Smooth muscle cell (in vitro differentiated cells): ENCODE measurements around the gene GBP3. TPM values are rescaled to one million over a fixed set of nuclear protein-coding genes. Genes with fewer than 3 reads are reported as not detected.

Source experiments
- DNase-seq: peaks from one replicate; lab custom pipeline; 2025; ENCODE audit not compliant: unreplicated experiment; lab: John Stamatoyannopoulos, UW
- H2AFZ ChIP-seq: fragments of 200-600 bp; sonication (generic); 2 replicates; pipeline ENCODE4 v1.6.0; 2016; ENCODE audit warnings: antibody characterized with exemption, low read depth, mild to moderate bottlenecking
- H3F3A ChIP-seq: fragments of 200-600 bp; sonication (generic); 2 replicates; pipeline ENCODE4 v1.6.0; 2017; ENCODE audit warnings: antibody characterized with exemption, low read depth
- H3K27ac ChIP-seq: fragments of 200-600 bp; sonication (generic); 2 replicates; pipeline ENCODE4 v1.5.1; 2016; ENCODE audit warnings: low read depth, mild to moderate bottlenecking
- H3K27me3 ChIP-seq: fragments of 200-600 bp; sonication (generic); 2 replicates; pipeline ENCODE4 v1.6.1; 2016; ENCODE audit warnings: low read depth, mild to moderate bottlenecking
- H3K36me3 ChIP-seq: fragments of 200-600 bp; sonication (generic); 2 replicates; pipeline ENCODE4 v1.5.1; 2016; ENCODE audit warnings: low read depth
- H3K4me1 ChIP-seq: fragments of 200-600 bp; sonication (generic); 2 replicates; pipeline ENCODE4 v1.5.1; 2016; ENCODE audit warnings: low read depth
- H3K4me2 ChIP-seq: fragments of 200-600 bp; sonication (generic); 2 replicates; pipeline ENCODE4 v1.6.0; 2016; ENCODE audit warnings: mild to moderate bottlenecking
- H3K4me3 ChIP-seq: fragments of 200-600 bp; sonication (generic); 2 replicates; pipeline ENCODE4 v1.5.1; 2016; ENCODE audit warnings: mild to moderate bottlenecking
- H3K79me2 ChIP-seq: fragments of 200-600 bp; sonication (generic); 2 replicates; pipeline ENCODE4 v1.6.0; 2016; ENCODE audit warnings: low read depth, mild to moderate bottlenecking
- H3K9ac ChIP-seq: fragments of 200-600 bp; sonication (generic); 2 replicates; pipeline ENCODE4 v1.6.0; 2016; ENCODE audit warnings: low read depth
- H3K9me3 ChIP-seq: fragments of 200-600 bp; sonication (generic); replicated peaks from 2 replicates; pipeline ENCODE4 v1.5.1; 2016; ENCODE audit warnings: low read depth
- H4K20me1 ChIP-seq: fragments of 200-600 bp; sonication (generic); 2 replicates; pipeline ENCODE4 v1.6.0; 2016; ENCODE audit warnings: low read depth
- CTCF ChIP-seq: fragments of 200-600 bp; sonication (generic); IDR thresholded peaks from 2 replicates; pipeline ENCODE4 v1.5.1; 2017; ENCODE audit warnings: borderline replicate concordance, mild to moderate bottlenecking, antibody characterized with exemption; ENCODE audit not compliant: insufficient read depth, poor library complexity, severe bottlenecking
- WGBS: methylation state at CpG from one replicate; pipeline ENCODE4 v1.1.7; 2016; ENCODE audit warnings: low lambda C conversion rate; 5-methylcytosine and 5-hydroxymethylcytosine counted together
- polyA plus RNA-seq: library from polyadenylated mRNA; unstranded; fragments of >200 nt; fragmentation: Nextera tagmentation; extraction: Ambion mirVana; gene quantifications from 2 replicates; pipeline ENCODE4 v1.2.1, GENCODE V29; 2016
- small RNA-seq: library from RNA; depleted of rRNA; stranded (forward); fragments of <200 nt; gene quantifications from one replicate; pipeline ENCODE3, GENCODE V24; 2014
- total RNA-seq: library from RNA; depleted of rRNA; stranded (reverse); fragments of >200 nt; gene quantifications from 2 replicates; pipeline ENCODE4 v1.2.3, GENCODE V29; 2014

Gene GBP3
- total and polyA plus RNA-seq, 2 experiments from 2014 or later = 6.9 to 18.6 TPM

GRCh38 chr1:88973520-88974137, 49.0 kb downstream of the GBP3 start:
- H2AFZ ChIP-seq = no peak overlapping the region
- no peak for DNase-seq
- peaks cover 75% of the 10 kb centered on the region for H4K20me1 ChIP-seq
- H3K4me2 ChIP-seq = no peak overlapping the region
- H3F3A ChIP-seq = no peaks in the 10 kb centered on the region
- WGBS = 74% methylated on average over 2 of the region's 2 CpGs
- H3K36me3 ChIP-seq = no peaks in the 10 kb centered on the region
- no peak overlapping the region for H3K9ac ChIP-seq
- H3K27ac ChIP-seq = no peak overlapping the region
- H3K79me2 ChIP-seq = peaks cover 38% of the 10 kb centered on the region
- no peak overlapping the region for H3K4me3 ChIP-seq
- no peaks in the 10 kb centered on the region for H3K27me3 ChIP-seq
- no peaks in the 10 kb centered on the region for H3K9me3 ChIP-seq
- H3K4me1 ChIP-seq = no peaks in the 10 kb centered on the region
- TF ChIP-seq CTCF = peak; percentile 55

- DNase-seq = no peak
- no peaks in the 10 kb centered on the region for H3K9me3 ChIP-seq
- peaks cover 34% of the 10 kb centered on the region for H3K36me3 ChIP-seq
- H3K79me2 ChIP-seq = no peaks in the 10 kb centered on the region
- no peak overlapping the region for H3K9ac ChIP-seq
- H3K4me2 ChIP-seq = no peak overlapping the region
- H4K20me1 ChIP-seq = no peaks in the 10 kb centered on the region
- no peak overlapping the region for H2AFZ ChIP-seq
- H3K27ac ChIP-seq = no peak overlapping the region
- no peaks in the 10 kb centered on the region for H3K4me1 ChIP-seq
- no peak for TF ChIP-seq CTCF
- no peaks in the 10 kb centered on the region for H3F3A ChIP-seq
- no peak overlapping the region for H3K4me3 ChIP-seq
- H3K27me3 ChIP-seq = no peaks in the 10 kb centered on the region
Measured at GRCh38 chr1:88961647-88962275, 60.9 kb downstream of the GBP3 start.

GRCh38 chr1:88961081-88961480, 61.6 kb downstream of the GBP3 start:
- H2AFZ ChIP-seq = no peak overlapping the region
- H3K9ac ChIP-seq = no peak overlapping the region
- peaks cover 32% of the 10 kb centered on the region for H3K36me3 ChIP-seq
- DNase-seq = no peak
- no peaks in the 10 kb centered on the region for H4K20me1 ChIP-seq
- no peak overlapping the region for H3K4me2 ChIP-seq
- no peak overlapping the region for H3K27ac ChIP-seq
- TF ChIP-seq CTCF = no peak
- H3K9me3 ChIP-seq = no peaks in the 10 kb centered on the region
- H3F3A ChIP-seq = no peaks in the 10 kb centered on the region
- H3K4me1 ChIP-seq = no peaks in the 10 kb centered on the region
- H3K79me2 ChIP-seq = no peaks in the 10 kb centered on the region
- WGBS = 100% methylated on average over 1 of the region's 1 CpG
- no peaks in the 10 kb centered on the region for H3K27me3 ChIP-seq
- no peak overlapping the region for H3K4me3 ChIP-seq

Small RNA genes within 50 kb of the gene (small RNA-seq; reads per million reads assigned to genes)
- not detected for gene RF00019

Other genes with a start within 250 kb of the GBP3 start
- gene GTF2B, start 131.3 kb downstream of the GBP3 start, total RNA-seq = 74.3 and 75.2 TPM in 2 replicates
- 41.5 and 51.0 TPM in 2 replicates for gene GTF2B, start 131.3 kb downstream of the GBP3 start, polyA plus RNA-seq
- 45.5 and 54.6 TPM in 2 replicates for gene KYAT3, start 30.2 kb downstream of the GBP3 start, total RNA-seq
- 45.0 and 49.0 TPM in 2 replicates for gene KYAT3, start 30.2 kb downstream of the GBP3 start, polyA plus RNA-seq
- 8.1 and 9.9 TPM in 2 replicates for gene RBMXL1, start 30.2 kb downstream of the GBP3 start, total RNA-seq
- gene RBMXL1, start 30.2 kb downstream of the GBP3 start, polyA plus RNA-seq = 4.4 and 5.2 TPM in 2 replicates
- 30.2 and 30.5 TPM in 2 replicates for gene GBP1, start 42.3 kb upstream of the GBP3 start, total RNA-seq
- 15.7 and 17.5 TPM in 2 replicates for gene GBP1, start 42.3 kb upstream of the GBP3 start, polyA plus RNA-seq
- gene GBP2, start 103.2 kb upstream of the GBP3 start, total RNA-seq = 2.1 and 3.1 TPM in 2 replicates
- 2.1 and 3.9 TPM in 2 replicates for gene GBP2, start 103.2 kb upstream of the GBP3 start, polyA plus RNA-seq
- gene GBP7, start 153.1 kb upstream of the GBP3 start, total RNA-seq = not detected in 2 replicates
- not detected in 2 replicates for gene GBP7, start 153.1 kb upstream of the GBP3 start, polyA plus RNA-seq
- 0.31 and 2.5 TPM in 2 replicates for gene GBP4, start 176.1 kb upstream of the GBP3 start, total RNA-seq
- 0.11 and 1.5 TPM in 2 replicates for gene GBP4, start 176.1 kb upstream of the GBP3 start, polyA plus RNA-seq
- gene GBP5, start 250.0 kb upstream of the GBP3 start, total RNA-seq = not detected in 2 replicates
- gene GBP5, start 250.0 kb upstream of the GBP3 start, polyA plus RNA-seq = not detected in 2 replicates